A549 (cell line): ENCODE measurements around the gene UGT1A7. TPM values are rescaled to one million over a fixed set of nuclear protein-coding genes. Genes with fewer than 3 reads are reported as not detected.

Experiments used
- ATOH8 ChIP-seq: fragments of 250-450 bp; sonication (Bioruptor Pico); IDR thresholded peaks from 2 replicates; pipeline ENCODE4 v1.5.0; 2020; ENCODE audit warnings: low read depth, mild to moderate bottlenecking, moderate library complexity
- CHD2 ChIP-seq: fragments of 150-350 bp; IDR thresholded peaks from 2 replicates; pipeline ENCODE4 v1.6.1; 2014; ENCODE audit warnings: low read length; ENCODE audit not compliant: partially characterized antibody
- EHF ChIP-seq: fragments of 250-450 bp; sonication (Bioruptor Pico); IDR thresholded peaks from 2 replicates; pipeline ENCODE4 v1.5.0; 2020; ENCODE audit warnings: mild to moderate bottlenecking
- EP300 ChIP-seq, 2 experiments: fragments of >200 bp; sonication (Bioruptor Twin); formaldehyde crosslinking; IDR thresholded peaks; 2 replicates in 1 of 2; 3 replicates in 1 of 2; pipeline ENCODE4 v1.6.1; 2016 to 2017
- FOSB ChIP-seq: fragments of 250-450 bp; sonication (Bioruptor Pico); IDR thresholded peaks from 2 replicates; pipeline ENCODE4 v1.5.0; 2020; ENCODE audit warnings: mild to moderate bottlenecking, moderate library complexity
- GATA3 ChIP-seq: IDR thresholded peaks from 2 replicates; pipeline ENCODE4 v1.6.1; 2012; ENCODE audit warnings: borderline replicate concordance
- HDAC2 ChIP-seq: fragments of 200-600 bp; sonication (generic); IDR thresholded peaks from 2 replicates; pipeline ENCODE4 v1.6.1; 2016
- HES2 ChIP-seq: fragments of >200 bp; sonication (Bioruptor Twin); formaldehyde crosslinking; IDR thresholded peaks from 2 replicates; pipeline ENCODE4 v1.6.1; 2016
- HEYL ChIP-seq: fragments of 250-450 bp; sonication (Bioruptor Pico); IDR thresholded peaks from 2 replicates; pipeline ENCODE4 v1.8.0; 2021; ENCODE audit warnings: mild to moderate bottlenecking, moderate library complexity
- HMGXB4 ChIP-seq: fragments of 250-450 bp; sonication (Bioruptor Pico); IDR thresholded peaks from 2 replicates; pipeline ENCODE4 v1.5.0; 2021; ENCODE audit warnings: mild to moderate bottlenecking, moderate library complexity, borderline replicate concordance
- HOXB13 ChIP-seq: fragments of 250-450 bp; sonication (Bioruptor Pico); IDR thresholded peaks from 2 replicates; pipeline ENCODE4 v1.5.0; 2020; ENCODE audit warnings: low read depth, mild to moderate bottlenecking, moderate library complexity
- JUN ChIP-seq, 2 experiments: fragments of >200 bp; sonication (Bioruptor Twin); formaldehyde crosslinking; IDR thresholded peaks; 2 replicates in 1 of 2; 3 replicates in 1 of 2; pipeline ENCODE4 v1.6.1; 2016 to 2017
- KDM1A ChIP-seq: fragments of 200-600 bp; sonication (generic); IDR thresholded peaks from 2 replicates; pipeline ENCODE4 v1.6.1; 2016; ENCODE audit warnings: low read depth, mild to moderate bottlenecking
- KDM5A ChIP-seq: fragments of 200-600 bp; sonication (generic); IDR thresholded peaks from 2 replicates; pipeline ENCODE4 v1.6.1; 2016; ENCODE audit warnings: antibody characterized with exemption, mild to moderate bottlenecking
- MAX ChIP-seq: IDR thresholded peaks from 2 replicates; pipeline ENCODE4 v1.6.1; 2012
- MAZ ChIP-seq: fragments of 150-350 bp; IDR thresholded peaks from 2 replicates; pipeline ENCODE4 v1.6.1; 2014; ENCODE audit warnings: antibody characterized with exemption, low read depth, low read length, borderline replicate concordance
- MYC ChIP-seq: IDR thresholded peaks from 2 replicates; pipeline ENCODE4 v1.6.1; 2012; ENCODE audit warnings: mild to moderate bottlenecking, inconsistent platforms, low read length, improper control_type of control experiment, borderline replicate concordance
- NFE2L2 ChIP-seq: fragments of 150-350 bp; conservative IDR thresholded peaks from 2 replicates; pipeline ENCODE4 v1.6.1; 2014; ENCODE audit warnings: low read length
- NPAS2 ChIP-seq: fragments of 250-450 bp; sonication (Bioruptor Pico); IDR thresholded peaks from 2 replicates; pipeline ENCODE4 v1.8.0; 2022; ENCODE audit warnings: mild to moderate bottlenecking, moderate library complexity, borderline replicate concordance
- NR3C1 ChIP-seq: fragments of >200 bp; sonication (Bioruptor Twin); formaldehyde crosslinking; IDR thresholded peaks from 3 replicates; pipeline ENCODE4 v1.6.1; 2017
- PBX3 ChIP-seq: IDR thresholded peaks from 2 replicates; pipeline ENCODE4 v1.6.1; 2012
- PHF8 ChIP-seq: fragments of 200-600 bp; sonication (generic); IDR thresholded peaks from 2 replicates; pipeline ENCODE4 v1.6.1; 2016; ENCODE audit warnings: low read depth, mild to moderate bottlenecking, antibody characterized with exemption, moderate library complexity, borderline replicate concordance
- POLR2AphosphoS2 ChIP-seq: conservative IDR thresholded peaks from 2 replicates; pipeline ENCODE4 v1.6.1; 2012; ENCODE audit warnings: low read length, improper control_type of control experiment, inconsistent platforms
- RAD21 ChIP-seq, 2 experiments: fragments of >200 bp in 1 of 2; sonication (Bioruptor Twin) in 1 of 2; formaldehyde crosslinking in 1 of 2; IDR thresholded peaks in 1 of 2; conservative IDR thresholded peaks in 1 of 2; 2 replicates in 1 of 2; 3 replicates in 1 of 2; pipeline ENCODE4 v1.6.1; 2012 to 2018; ENCODE audit warnings: inconsistent platforms in 1 of 2
- RCOR1 ChIP-seq: fragments of 150-350 bp; IDR thresholded peaks from 2 replicates; pipeline ENCODE4 v1.6.1; 2014; ENCODE audit warnings: antibody characterized with exemption, low read length, low read depth
- REST ChIP-seq: fragments of 200-600 bp; sonication (generic); IDR thresholded peaks from 2 replicates; pipeline ENCODE4 v1.6.1; 2016; ENCODE audit warnings: antibody characterized with exemption, mild to moderate bottlenecking, moderate library complexity
- RNF2 ChIP-seq: fragments of 200-600 bp; sonication (generic); IDR thresholded peaks from 2 replicates; pipeline ENCODE4 v1.6.1; 2016; ENCODE audit warnings: low read depth, mild to moderate bottlenecking, antibody characterized with exemption, moderate library complexity, borderline replicate concordance
- SMC3 ChIP-seq: fragments of >200 bp; sonication (Bioruptor Twin); formaldehyde crosslinking; IDR thresholded peaks from 3 replicates; pipeline ENCODE4 v1.6.1; 2018; ENCODE audit warnings: inconsistent platforms
- SREBF2 ChIP-seq: fragments of 450-650 bp; IDR thresholded peaks from 2 replicates; pipeline ENCODE4 v1.6.1; 2014; ENCODE audit warnings: mild to moderate bottlenecking, moderate library complexity
- TFCP2L1 ChIP-seq: fragments of 250-450 bp; sonication (Bioruptor Pico); IDR thresholded peaks from 2 replicates; pipeline ENCODE4 v1.5.0; 2021; ENCODE audit warnings: mild to moderate bottlenecking
- TP53 ChIP-seq: fragments of 250-450 bp; sonication (Bioruptor Pico); IDR thresholded peaks from 2 replicates; pipeline ENCODE4 v1.5.0; 2021; ENCODE audit warnings: mild to moderate bottlenecking, moderate library complexity
- USF2 ChIP-seq: fragments of 450-650 bp; IDR thresholded peaks from 2 replicates; pipeline ENCODE4 v1.6.1; 2014; ENCODE audit warnings: antibody characterized with exemption
- ZC3H11A ChIP-seq: fragments of 450-650 bp; IDR thresholded peaks from 2 replicates; pipeline ENCODE4 v1.6.1; 2014; ENCODE audit warnings: antibody characterized with exemption, mild to moderate bottlenecking
- ZFP36 ChIP-seq: fragments of 450-650 bp; IDR thresholded peaks from 2 replicates; pipeline ENCODE4 v1.6.1; 2014; ENCODE audit warnings: borderline replicate concordance; ENCODE audit not compliant: partially characterized antibody
- ZNF302 ChIP-seq: fragments of 250-450 bp; sonication (Bioruptor Pico); IDR thresholded peaks from 2 replicates; pipeline ENCODE4 v1.9.0; 2021; ENCODE audit warnings: inconsistent platforms, mild to moderate bottlenecking, moderate library complexity
- ZSCAN20 ChIP-seq: fragments of 250-450 bp; sonication (Bioruptor Pico); IDR thresholded peaks from 2 replicates; pipeline ENCODE4 v1.8.0; 2022; ENCODE audit warnings: mild to moderate bottlenecking, moderate library complexity
- polyA plus RNA-seq, 4 experiments: library from polyadenylated mRNA; depleted of rRNA in 3 of 4; stranded (reverse); fragments of >200 nt; fragmentation: RNase III in 1 of 4; extraction: RNeasy Plus Mini Kit Qiagen cat#74134 plus additional on column Dnase treatment in 1 of 4; gene quantifications; 2 replicates in 3 of 4; 3 replicates in 1 of 4; pipeline ENCODE4 v1.2.3, GENCODE V29; 2011 to 2017

The UGT1A7 gene
- polyA plus RNA-seq, 2 of the 4 experiments (the other 2 are of a cell fraction) = 8.9 to 9.8 TPM

GRCh38 chr2:233756429-233757081 lies 74.9 kb downstream of the UGT1A7 start (continued):
- no peak for TF ChIP-seq REST
- TF ChIP-seq KDM1A = no peak
- no peak for TF ChIP-seq TFCP2L1 (CRISPR knock-in tag)
- TF ChIP-seq HES2 = peak; percentile 80; the same call in 1 of the 2 replicates
- TF ChIP-seq MAX = peak; percentile 60
- TF ChIP-seq PHF8 = no peak
- no peak for TF ChIP-seq KDM5A
- no peak for TF ChIP-seq ZNF302
- no peak for TF ChIP-seq MAZ
- TF ChIP-seq EHF (CRISPR knock-in tag) = no peak
- no peak for TF ChIP-seq FOSB (CRISPR knock-in tag)
- TF ChIP-seq ATOH8 (CRISPR knock-in tag) = no peak
- no peak for TF ChIP-seq RNF2
- TF ChIP-seq MYC = no peak
- peak; percentile 99 for TF ChIP-seq EP300 (IDR thresholded peaks at IDR 0.05)
- TF ChIP-seq ZSCAN20 = no peak
- TF ChIP-seq USF2 = no peak
- TF ChIP-seq NR3C1 = no peak
- TF ChIP-seq HDAC2 = no peak
- TF ChIP-seq TP53 (CRISPR knock-in tag) = no peak
- TF ChIP-seq PBX3 = no peak
- TF ChIP-seq ZFP36 = no peak
- no peak for TF ChIP-seq NPAS2 (CRISPR knock-in tag)
- TF ChIP-seq HEYL = no peak
- no peak for TF ChIP-seq NFE2L2
- no peak for TF ChIP-seq CHD2
- TF ChIP-seq RAD21 (conservative IDR thresholded peaks at IDR 0.05 in 1 of 2, IDR thresholded peaks at IDR 0.05 in 1 of 2) = peak; percentile 0 to 56; a peak in 4 of 5 replicates
- peak; percentile 95 to 97 for TF ChIP-seq JUN (IDR thresholded peaks at IDR 0.05)
- TF ChIP-seq ZC3H11A = no peak
- TF ChIP-seq RCOR1 = no peak
- 0 out of 2 replicates have a peak, but pooled peaks have one; percentile 7 for TF ChIP-seq HOXB13 (CRISPR knock-in tag)
- no peak for TF ChIP-seq POLR2AphosphoS2
- no peak for TF ChIP-seq SREBF2
- TF ChIP-seq GATA3 = peak; percentile 99
- no peak for TF ChIP-seq HMGXB4 (CRISPR knock-in tag)
- peak; percentile 40 for TF ChIP-seq SMC3
